Ishikawa (cell line): Measurements from ENCODE around the gene FOXD3.

Experiments
- CEBPB ChIP-seq: IDR thresholded peaks from 2 replicates; pipeline ENCODE4 v1.6.1; 2012
- CREB1 ChIP-seq: IDR thresholded peaks from 2 replicates; pipeline ENCODE4 v1.6.1; 2012; ENCODE audit warnings: low read depth
- EP300 ChIP-seq: IDR thresholded peaks from 2 replicates; pipeline ENCODE4 v1.6.1; 2012; ENCODE audit warnings: borderline replicate concordance
- MAX ChIP-seq: IDR thresholded peaks from 2 replicates; pipeline ENCODE4 v1.6.1; 2012
- REST ChIP-seq: IDR thresholded peaks from 2 replicates; pipeline ENCODE4 v1.6.1; 2012; ENCODE audit warnings: low read depth, mild to moderate bottlenecking
- TEAD4 ChIP-seq: IDR thresholded peaks from 2 replicates; pipeline ENCODE4 v1.6.1; 2012
- USF1 ChIP-seq: IDR thresholded peaks from 2 replicates; pipeline ENCODE4 v1.6.1; 2012

GRCh38 chr1:63321066-63321784 lies 1.1 kb upstream of the FOXD3 start:
- TF ChIP-seq EP300 (no peak), TEAD4 (no peak), MAX (no peak), USF1 (no peak), REST (no peak), CEBPB (no peak), CREB1 (no peak)
